Suppressor macrophage treated with lipopolysaccharide for 1 hour (primary cell): ENCODE measurements around the gene ZFPM1.

ENCODE experiments used
- DNase-seq, 3 donors: peaks; one replicate each; pipeline ENCODE4 v3.0.0-alpha.2; 2020 to 2022

The ZFPM1 gene

DNA sequence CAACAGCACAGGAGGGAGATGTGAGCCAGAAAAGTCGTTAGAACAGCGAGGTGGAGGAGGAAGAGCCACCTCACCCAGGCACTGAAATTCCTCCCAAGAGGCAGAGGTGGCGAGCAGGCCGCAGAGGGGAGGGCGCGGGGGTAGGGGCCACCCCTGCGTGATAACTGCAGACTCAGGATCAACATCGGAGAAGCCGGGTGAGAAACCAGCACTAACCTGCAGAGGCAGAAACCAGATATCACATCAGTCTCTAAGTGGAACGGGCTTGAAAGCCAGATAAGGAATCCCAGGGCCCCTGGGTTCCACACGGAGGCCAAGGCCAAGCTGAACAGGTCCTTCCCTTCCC, 77.8 kb downstream of the ZFPM1 start:
- no peak for DNase-seq

DNA sequence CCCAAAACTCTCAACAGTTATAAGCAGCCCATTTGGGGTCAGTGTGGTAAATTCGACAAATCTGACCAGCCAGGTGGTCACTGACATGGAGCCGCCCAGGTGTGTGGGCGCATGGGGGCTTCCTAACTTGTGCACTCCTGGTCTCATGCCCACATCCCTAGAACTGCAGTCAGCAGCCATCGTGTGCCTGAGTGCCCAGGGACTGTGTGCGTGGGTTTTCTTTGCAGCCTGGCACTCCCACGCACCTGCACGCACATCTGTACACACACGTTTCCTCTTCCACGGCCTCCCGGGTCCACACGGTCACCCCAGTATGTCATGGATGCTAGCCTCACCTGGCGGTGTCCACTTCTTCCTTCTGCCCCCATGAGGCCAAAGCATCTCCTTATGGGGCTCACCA, 78.3 kb downstream of the ZFPM1 start:
- DNase-seq: no peak

GRCh38 chr16:88531931-88532433, 78.9 kb downstream of the ZFPM1 start:
- no peak for DNase-seq

GRCh38 chr16:88532434-88533241, 79.6 kb downstream of the ZFPM1 start:
- DNase-seq: no peak

DNA sequence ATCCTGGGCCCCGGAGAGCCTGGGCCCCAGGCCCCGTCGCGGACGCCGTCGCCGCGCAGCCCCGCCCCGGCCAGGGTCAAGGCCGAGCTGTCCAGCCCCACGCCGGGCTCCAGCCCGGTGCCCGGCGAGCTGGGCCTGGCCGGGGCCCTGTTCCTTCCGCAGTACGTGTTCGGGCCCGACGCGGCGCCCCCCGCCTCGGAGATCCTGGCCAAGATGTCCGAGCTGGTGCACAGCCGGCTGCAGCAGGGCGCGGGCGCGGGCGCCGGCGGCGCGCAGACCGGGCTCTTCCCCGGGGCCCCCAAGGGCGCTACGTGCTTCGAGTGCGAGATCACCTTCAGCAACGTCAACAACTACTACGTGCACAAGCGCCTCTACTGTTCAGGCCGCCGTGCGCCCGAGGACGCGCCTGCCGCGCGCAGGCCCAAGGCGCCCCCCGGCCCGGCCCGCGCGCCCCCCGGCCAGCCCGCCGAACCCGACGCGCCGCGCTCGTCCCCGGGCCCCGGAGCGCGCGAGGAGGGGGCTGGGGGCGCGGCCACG, 80.4 kb downstream of the ZFPM1 start:
- DNase-seq: no peak

- peak; percentile 78 to 96 (median 91) for DNase-seq
These were observed 81.0 kb downstream of the ZFPM1 start for GRCh38 chr16:88533932-88534637.

DNA sequence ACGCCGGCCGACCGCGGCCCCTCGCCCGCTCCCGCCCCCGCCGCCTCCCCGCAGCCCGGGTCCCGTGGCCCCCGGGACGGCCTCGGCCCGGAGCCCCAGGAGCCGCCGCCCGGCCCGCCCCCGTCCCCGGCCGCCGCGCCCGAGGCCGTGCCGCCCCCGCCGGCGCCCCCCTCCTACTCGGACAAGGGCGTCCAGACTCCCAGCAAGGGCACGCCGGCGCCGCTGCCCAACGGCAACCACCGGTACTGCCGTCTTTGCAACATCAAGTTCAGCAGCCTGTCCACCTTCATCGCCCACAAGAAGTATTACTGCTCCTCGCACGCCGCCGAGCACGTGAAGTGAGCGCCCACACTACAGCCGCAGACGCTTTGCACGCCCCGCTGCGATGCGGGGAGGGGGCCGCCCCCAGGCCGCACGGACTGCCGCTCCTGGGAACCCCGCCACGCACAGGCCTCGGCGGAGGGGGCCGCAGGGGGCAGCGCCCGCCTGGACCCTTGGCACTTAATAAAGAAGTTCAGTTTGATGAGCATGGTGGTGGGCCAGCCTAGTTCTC, 81.6 kb downstream of the ZFPM1 start:
- peak; percentile 36 to 69 (median 54) for DNase-seq

GRCh38 chr16:88535191-88535856, 82.2 kb downstream of the ZFPM1 start:
- no peak for DNase-seq

DNA sequence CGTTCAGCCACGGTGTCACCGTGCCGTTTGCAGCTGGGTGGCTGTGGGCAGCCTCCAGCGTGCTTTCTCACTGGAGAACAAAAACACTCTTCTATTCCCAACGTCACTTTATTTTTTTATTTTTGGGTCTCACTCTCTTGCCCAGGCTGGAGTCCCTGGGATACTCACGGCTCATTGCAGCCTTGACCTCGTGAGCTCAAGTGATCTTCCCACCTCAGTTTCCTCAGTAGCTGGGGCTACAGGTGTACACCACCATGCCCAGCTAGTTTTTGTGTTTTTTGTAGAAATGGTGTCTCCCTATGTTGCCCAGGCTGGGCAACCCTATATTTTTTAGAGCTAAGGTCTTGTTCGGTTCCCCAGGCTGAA, 82.8 kb downstream of the ZFPM1 start:
- no peak for DNase-seq

- DNase-seq: no peak
These were observed 83.4 kb downstream of the ZFPM1 start for GRCh38 chr16:88536510-88536909.

GRCh38 chr16:88536971-88537751, 84.1 kb downstream of the ZFPM1 start:
- DNase-seq: no peak

DNA sequence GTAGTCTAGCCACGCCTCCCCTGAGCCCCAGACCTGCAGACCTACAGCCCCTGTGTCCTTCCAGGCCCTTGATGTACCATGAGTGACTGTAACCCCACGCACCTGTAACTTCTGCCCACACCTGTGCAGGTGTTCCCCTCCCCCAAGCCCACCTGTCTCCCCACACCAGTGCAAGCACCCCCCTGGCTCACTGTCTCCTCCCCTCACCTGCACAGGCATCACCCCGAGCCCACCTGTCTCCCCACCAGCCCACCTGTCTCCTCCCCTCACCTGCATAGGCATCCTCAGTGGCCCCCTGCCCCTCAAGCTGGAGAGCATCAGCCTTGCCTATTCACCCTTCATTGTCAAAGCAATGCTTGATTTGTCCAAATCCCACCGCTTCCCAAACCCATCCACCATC, 84.8 kb downstream of the ZFPM1 start:
- no peak for DNase-seq

- DNase-seq: no peak
These were observed 85.4 kb downstream of the ZFPM1 start for GRCh38 chr16:88538366-88539060.

DNA sequence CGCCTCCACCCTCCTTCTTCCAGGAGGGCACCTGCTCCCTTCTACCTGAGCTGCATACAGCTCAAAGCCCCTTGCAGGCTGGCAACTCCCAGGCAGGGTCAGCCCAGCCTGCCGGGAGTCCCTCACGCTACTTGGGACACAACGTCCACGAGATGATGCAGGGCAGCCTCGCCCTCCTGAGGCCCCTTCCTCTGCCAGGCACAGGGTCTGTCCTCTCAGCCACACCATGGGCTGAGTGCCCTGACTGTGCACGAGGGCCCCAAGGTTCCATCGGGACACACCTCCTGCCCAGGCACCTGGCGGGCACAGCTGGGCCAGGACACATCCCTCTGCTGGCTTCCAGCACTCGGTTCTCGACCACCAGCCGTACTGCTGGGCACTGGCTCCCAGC, 86.2 kb downstream of the ZFPM1 start:
- no peak for DNase-seq

GRCh38 chr16:88539652-88540345, 86.7 kb downstream of the ZFPM1 start:
- no peak for DNase-seq

- no peak for DNase-seq
These were observed 87.4 kb downstream of the ZFPM1 start for GRCh38 chr16:88540346-88540977.

- DNase-seq: no peak
These were observed 88.9 kb downstream of the ZFPM1 start for GRCh38 chr16:88541831-88542616.

DNA sequence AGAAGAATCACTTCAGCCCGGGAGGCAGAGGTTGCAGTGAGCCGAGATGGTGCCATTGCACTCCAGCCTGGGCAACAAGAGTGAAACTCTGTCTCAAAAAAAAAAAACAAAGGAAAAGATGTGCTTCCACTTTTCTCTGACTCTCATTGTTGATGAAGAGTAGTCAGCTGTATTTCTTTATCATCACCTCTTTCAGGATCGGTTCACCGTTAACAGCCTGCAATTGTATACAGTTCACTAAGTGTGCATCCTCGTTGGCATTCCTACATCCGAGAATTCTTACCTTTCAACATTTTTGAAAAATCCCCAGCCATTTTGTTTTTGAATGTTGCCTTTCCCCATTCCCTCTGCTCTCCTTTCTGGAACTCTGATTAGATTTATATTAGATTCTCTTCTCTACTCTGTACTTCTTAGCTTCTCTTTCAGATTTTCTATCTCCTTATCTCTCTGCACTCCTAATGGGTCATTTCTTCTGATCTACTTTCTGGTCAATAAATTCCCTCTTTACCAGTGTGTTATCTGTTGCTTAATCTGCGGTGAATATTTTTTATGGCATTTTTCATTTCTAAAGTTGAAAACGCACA, 90.2 kb downstream of the ZFPM1 start:
- DNase-seq: no peak

DNA sequence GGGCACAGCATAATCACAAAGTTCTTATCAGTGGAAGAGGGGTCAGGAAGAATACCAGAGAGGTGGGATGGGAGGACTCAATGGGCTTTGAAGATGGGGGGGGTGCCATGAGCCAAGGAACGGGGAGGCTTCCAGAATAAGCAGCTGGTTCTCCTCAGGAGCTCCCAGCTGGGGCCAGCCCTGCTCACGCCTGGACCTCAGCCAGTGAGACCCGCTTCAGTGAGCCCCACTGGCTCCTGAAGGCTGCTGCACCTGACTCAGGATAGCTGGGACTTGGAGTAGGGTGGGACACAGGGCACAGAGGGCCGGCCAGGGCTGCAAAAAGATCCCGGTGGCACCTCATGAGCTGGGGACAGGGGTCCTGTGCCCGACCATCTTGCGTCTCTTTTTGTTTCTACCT, 92.7 kb downstream of the ZFPM1 start:
- DNase-seq: no peak
